HG03060 (cell line): ENCODE results near the gene UGGT2.

ENCODE experiments used
- ATAC-seq: cut with Tn5 transposase; IDR thresholded peaks from one replicate; pipeline ENCODE4 v1.9.1; 2021; ENCODE audit warnings: low read depth, moderate number of reproducible peaks; ENCODE audit not compliant: unreplicated experiment

UGGT2 gene, protein sequence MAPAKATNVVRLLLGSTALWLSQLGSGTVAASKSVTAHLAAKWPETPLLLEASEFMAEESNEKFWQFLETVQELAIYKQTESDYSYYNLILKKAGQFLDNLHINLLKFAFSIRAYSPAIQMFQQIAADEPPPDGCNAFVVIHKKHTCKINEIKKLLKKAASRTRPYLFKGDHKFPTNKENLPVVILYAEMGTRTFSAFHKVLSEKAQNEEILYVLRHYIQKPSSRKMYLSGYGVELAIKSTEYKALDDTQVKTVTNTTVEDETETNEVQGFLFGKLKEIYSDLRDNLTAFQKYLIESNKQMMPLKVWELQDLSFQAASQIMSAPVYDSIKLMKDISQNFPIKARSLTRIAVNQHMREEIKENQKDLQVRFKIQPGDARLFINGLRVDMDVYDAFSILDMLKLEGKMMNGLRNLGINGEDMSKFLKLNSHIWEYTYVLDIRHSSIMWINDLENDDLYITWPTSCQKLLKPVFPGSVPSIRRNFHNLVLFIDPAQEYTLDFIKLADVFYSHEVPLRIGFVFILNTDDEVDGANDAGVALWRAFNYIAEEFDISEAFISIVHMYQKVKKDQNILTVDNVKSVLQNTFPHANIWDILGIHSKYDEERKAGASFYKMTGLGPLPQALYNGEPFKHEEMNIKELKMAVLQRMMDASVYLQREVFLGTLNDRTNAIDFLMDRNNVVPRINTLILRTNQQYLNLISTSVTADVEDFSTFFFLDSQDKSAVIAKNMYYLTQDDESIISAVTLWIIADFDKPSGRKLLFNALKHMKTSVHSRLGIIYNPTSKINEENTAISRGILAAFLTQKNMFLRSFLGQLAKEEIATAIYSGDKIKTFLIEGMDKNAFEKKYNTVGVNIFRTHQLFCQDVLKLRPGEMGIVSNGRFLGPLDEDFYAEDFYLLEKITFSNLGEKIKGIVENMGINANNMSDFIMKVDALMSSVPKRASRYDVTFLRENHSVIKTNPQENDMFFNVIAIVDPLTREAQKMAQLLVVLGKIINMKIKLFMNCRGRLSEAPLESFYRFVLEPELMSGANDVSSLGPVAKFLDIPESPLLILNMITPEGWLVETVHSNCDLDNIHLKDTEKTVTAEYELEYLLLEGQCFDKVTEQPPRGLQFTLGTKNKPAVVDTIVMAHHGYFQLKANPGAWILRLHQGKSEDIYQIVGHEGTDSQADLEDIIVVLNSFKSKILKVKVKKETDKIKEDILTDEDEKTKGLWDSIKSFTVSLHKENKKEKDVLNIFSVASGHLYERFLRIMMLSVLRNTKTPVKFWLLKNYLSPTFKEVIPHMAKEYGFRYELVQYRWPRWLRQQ (N-terminal part only)

GRCh38 chr13:96053003-96053703 lies at the start of gene UGGT2:
UGGT2 (minus strand) TSS chr13:96053401; CDS start chr13:96053312, 89 bp downstream.
- ATAC-seq, result peak; percentile 90

DNA sequence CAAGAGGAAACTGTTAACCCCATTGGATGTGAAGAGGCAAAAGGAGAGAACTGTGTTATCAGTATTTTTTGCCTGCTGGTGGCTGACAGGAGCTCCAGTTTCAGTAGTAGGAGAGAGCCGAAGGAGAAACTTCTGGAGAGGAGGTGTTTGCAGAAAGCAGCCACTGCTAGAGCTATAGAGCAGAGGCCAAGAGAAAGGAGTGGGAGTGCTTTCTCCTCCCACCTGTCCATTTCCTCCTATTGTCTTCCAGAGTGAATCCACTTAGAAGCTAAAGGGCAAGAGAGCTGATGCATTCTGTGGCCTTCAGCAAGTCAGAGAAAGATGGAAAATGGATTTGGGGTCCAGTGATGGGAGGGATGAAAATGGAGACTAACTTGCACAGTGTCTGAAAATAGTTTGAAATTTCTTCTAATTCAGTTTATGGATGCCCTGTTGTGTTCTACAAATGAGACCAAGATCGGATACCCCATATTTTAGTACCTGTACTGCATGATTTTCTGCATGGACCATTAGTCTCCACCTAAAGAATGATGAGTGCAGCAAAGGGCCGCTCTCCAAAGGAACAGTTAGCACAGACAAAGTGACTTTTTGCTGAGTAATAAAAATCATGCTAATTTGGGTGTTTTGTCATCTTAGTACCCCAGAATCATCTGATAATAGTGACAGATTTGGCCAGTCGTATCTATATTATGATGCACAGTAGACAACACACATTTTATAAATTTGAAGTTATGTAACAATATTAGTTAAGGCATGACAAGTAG lies 47.4 kb upstream of the UGGT2 start:
- ATAC-seq, result no peak

GRCh38 chr13:96093296-96094006 lies 40.2 kb upstream of the UGGT2 start:
- ATAC-seq, result no peak

DNA sequence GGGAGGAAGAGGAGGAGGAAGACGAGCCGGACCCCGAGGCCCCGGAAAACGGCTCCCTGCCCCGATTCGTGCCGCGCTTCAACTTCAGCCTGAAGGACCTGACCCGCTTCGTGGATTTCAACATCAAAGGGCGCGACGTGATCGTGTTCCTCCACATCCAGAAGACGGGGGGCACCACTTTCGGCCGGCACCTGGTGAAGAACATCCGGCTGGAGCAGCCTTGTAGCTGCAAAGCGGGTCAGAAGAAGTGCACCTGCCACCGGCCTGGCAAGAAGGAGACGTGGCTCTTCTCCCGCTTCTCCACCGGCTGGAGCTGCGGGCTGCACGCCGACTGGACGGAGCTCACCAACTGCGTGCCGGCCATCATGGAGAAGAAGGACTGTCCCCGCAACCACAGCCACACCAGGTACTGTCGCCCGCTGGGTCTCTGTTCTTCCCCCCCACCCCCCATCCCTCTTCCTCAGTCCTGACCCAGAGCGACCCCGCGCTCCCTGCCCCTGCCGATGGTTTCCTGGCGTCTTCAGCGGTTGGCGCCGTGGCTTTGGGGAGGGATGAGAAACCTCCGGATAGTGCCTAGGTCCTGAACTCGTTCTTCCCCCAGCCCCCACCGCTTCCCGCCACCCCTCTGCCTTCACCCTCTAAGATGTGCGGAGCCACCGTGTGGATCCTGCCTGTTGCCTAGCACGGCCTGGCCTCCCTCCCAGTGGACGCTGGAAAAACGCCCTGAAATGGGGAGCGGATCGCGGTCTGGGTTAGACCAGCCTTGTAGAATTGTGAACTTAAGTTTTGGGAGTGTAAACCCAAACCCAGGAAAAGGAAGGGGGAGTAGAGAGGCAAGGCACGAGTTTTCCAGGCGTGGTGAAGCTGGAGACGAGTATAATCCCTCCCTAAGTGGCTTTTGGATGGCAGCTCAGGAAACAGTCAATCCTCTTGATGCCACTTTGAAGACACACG lies 38.2 kb upstream of the UGGT2 start:
- ATAC-seq, result no peak

DNA sequence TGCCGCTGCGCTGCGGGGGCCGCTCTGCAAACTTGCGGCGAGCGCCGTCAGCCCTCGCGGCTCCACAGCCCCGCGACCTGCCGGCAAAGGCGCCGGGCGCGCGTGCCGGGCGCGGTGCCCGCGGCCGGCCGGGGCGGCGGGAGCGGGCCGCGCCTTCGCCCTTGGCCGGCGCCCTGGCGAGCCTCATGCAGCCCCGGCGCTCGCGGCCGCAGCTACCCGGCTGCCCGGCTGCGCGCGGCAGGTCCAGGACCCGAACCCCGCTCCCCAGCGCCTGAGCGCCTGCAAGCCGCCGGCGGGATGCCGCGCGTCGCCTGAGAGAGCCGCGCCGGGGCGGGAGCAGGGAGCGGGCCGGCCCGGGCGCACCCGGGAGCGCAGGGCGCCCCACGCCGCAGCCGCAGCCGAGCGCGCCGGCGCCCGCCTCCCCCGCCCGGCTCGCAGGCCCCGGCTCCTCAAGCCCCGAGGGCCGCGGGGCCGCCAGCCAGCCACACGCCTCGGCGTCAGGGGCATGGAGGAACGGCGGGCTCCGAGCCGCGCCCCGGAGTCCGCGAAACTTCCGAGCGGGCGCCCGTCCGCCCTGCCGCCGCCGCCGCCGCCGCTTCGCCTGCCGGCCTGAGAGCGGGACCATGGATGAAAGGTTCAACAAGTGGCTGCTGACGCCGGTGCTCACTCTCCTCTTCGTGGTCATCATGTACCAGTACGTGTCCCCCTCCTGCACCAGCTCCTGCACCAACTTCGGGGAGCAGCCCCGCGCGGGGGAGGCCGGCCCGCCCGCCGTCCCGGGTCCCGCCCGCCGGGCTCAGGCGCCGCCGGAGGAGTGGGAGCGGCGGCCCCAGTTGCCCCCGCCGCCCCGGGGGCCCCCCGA lies 37.3 kb upstream of the UGGT2 start:
- ATAC-seq, result no peak

- ATAC-seq, result no peak
Observed at GRCh38 chr13:96089749-96090239, 36.6 kb upstream of the UGGT2 start, which contains the start of gene HS6ST3. HS6ST3 (plus strand) TSS chr13:96090107.

DNA sequence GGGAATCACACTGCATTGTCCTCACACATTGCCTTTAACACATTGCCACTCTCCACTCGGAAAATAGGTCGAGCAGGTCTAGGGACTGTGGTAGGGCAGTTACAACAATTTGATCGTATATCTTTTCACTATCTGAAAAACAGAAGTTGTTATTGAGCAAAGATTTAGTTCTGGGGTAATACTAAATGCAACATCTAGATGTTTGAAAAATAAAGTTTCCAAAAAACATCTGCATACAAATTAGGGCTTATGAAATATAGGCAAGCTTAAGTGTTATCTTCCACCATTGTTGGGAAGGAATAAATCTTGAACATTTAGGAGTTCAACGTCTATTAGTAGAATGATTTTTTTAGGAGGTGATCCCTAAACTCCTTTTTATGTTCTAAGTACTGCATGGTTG lies 35.9 kb upstream of the UGGT2 start:
- ATAC-seq, result no peak

GRCh38 chr13:96086736-96087135 lies 33.5 kb upstream of the UGGT2 start:
- no peak for ATAC-seq

DNA sequence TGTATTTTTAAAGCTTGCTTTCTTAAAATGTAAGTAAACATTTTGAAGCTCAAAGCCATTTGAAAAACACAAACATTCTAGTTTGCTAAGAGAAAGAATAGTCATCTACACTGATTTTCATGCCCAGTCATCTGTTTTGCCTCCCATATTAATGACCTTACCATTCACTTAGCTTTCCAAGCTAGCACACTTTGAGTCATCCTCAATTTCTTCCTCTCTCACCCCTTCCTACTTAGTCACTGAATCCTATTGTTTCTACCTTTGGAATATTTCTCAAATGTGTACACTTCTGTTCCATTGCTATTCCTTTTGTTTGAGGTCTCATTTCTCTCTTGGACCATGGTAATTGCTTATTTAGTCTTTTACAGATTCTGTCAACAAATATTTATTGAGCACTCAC lies 29.4 kb upstream of the UGGT2 start:
- no peak for ATAC-seq

- ATAC-seq, result no peak
Observed at GRCh38 chr13:96081888-96082287, 28.7 kb upstream of the UGGT2 start.

DNA sequence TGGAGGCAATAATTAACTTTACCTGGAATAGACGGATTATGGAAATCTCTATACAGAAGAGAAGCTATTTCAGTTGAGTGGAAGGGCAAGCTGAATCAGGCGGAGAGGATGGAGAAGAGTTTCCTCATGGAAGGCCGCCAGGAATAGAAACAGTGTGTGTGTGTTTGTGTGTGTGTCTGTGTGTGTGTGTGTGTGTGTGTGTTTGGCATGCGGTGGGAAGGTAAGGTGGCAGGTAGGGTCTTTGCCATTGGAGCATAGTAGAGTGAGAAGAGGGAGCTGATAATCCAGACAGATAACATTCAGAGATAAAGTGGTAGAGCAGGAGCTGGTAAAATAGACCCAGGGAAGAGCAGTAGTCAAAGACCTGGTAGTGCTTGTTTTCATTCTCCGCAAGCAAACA lies 27.5 kb upstream of the UGGT2 start:
- ATAC-seq, result no peak

GRCh38 chr13:96075953-96076543 lies 22.8 kb upstream of the UGGT2 start:
- peak; percentile 58 for ATAC-seq

DNA sequence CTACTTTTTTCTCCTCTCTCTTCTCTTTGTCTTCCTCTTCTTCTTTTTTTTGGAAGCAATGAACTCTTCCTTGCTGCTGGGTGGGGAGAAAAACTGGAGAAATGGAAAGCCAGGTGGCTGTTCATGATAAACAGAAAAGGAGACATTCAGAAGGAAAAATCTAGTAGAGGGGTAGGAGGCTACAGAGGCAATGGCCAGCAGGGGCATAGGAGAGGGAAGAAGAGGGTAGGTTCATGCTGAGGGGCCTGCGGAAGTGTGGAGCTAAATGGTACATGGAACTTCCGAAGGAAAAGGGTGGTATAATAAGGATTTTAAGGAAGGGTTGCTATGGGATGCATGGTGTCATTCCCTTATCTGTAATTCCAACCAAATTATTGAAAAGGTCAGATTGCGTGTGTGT lies 19.2 kb upstream of the UGGT2 start:
- no peak for ATAC-seq

DNA sequence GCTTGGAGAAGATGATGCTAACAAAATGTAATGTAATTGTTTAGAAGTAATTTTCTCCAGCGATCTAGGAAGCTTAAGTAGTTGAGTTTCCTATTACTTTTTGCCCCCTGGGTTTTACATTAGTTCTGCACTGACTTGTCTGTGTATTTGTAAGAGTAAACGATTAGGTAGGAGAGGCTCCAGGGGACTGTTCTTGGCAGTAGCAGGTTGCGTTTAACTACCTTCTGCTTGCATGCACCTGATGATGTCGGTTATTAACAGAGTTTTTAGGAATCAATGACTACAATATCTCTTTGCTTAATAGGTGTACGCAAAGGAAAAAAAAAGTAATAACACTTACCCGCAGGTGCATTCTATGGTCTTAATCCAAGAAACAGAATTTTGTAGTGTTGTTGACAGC lies 18.3 kb upstream of the UGGT2 start:
- no peak for ATAC-seq

- no peak for ATAC-seq
Observed at GRCh38 chr13:96068729-96069128, 15.5 kb upstream of the UGGT2 start.

DNA sequence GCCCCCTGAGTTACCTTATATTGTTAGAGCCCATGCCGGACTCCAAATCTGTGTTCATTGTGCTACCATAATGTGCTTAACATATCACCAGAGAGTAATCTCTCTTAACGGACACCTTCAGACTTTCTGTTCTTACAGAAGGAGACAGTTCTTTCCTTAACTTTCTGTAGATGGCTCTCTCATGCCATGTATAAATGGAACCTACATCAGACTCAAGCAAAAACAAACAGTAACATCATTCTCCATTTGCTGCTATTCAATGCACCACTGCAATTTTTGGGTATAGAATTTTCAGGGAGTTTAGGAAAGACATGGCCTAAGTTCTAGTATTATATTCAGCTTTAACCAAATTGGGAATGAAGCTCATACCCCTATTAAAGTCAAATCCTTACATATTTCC lies 12.6 kb upstream of the UGGT2 start:
- no peak for ATAC-seq
